CD14-positive monocyte (primary cell): ENCODE measurements around the gene SLC26A11. TPM values are rescaled to one million over a fixed set of nuclear protein-coding genes. Genes with fewer than 3 reads are reported as not detected.

Experiments
- DNase-seq, 3 donors: peaks; one replicate each; pipeline ENCODE4 v3.0.0-alpha.2; 2011 to 2022
- H2AFZ ChIP-seq: 2 replicates; pipeline ENCODE4 v1.6.0; 2012; ENCODE audit warnings: mild to moderate bottlenecking, low read depth, low read length, inconsistent platforms; ENCODE audit not compliant: insufficient read depth, poor library complexity, severe bottlenecking
- H3K27ac ChIP-seq, 2 donors: 1 replicate in 1 of 2; 2 replicates in 1 of 2; pipeline ENCODE4 v1.5.1; 2012 to 2013; ENCODE audit warnings: low read length in 2 of 2, control low read depth in 1 of 2, inconsistent platforms in 1 of 2, low read depth in 1 of 2, mild to moderate bottlenecking in 1 of 2
- H3K27me3 ChIP-seq, 2 donors: one replicate each; pipeline versions ENCODE4 v1.6.0 to v1.6.1; 2011 to 2013; ENCODE audit warnings: low read length in 2 of 2; ENCODE audit not compliant: control insufficient read depth in 2 of 2, insufficient read depth in 2 of 2
- H3K36me3 ChIP-seq, 2 donors: replicated peaks in 1 of 2; 1 replicate in 1 of 2; 2 replicates in 1 of 2; pipeline versions ENCODE4 v1.5.1 to v1.6.1; 2012 to 2013; ENCODE audit warnings: low read length in 2 of 2, control low read depth in 1 of 2, inconsistent platforms in 1 of 2, mild to moderate bottlenecking in 1 of 2; ENCODE audit not compliant: insufficient read depth in 2 of 2, control insufficient read depth in 1 of 2
- H3K4me1 ChIP-seq, 2 donors: 1 replicate in 1 of 2; 2 replicates in 1 of 2; pipeline versions ENCODE4 v1.5.1 to v1.6.1; 2012 to 2013; ENCODE audit warnings: low read length in 2 of 2, control low read depth in 1 of 2, inconsistent platforms in 1 of 2, mild to moderate bottlenecking in 1 of 2, moderate library complexity in 1 of 2; ENCODE audit not compliant: insufficient read depth in 2 of 2, control insufficient read depth in 1 of 2
- H3K4me2 ChIP-seq: replicated peaks from 2 replicates; pipeline ENCODE3; 2012; ENCODE audit warnings: low read length, moderate library complexity, mild to moderate bottlenecking; ENCODE audit not compliant: poor library complexity, severe bottlenecking; ENCODE audit errors: extremely low read depth
- H3K4me3 ChIP-seq, 3 experiments: fragments of 200-600 bp in 1 of 3; sonication (generic) in 1 of 3; replicated peaks in 1 of 3; 1 replicate in 2 of 3; 2 replicates in 1 of 3; pipeline ENCODE4 v1.5.1; 2011 to 2013; ENCODE audit warnings: low read length in 3 of 3, mild to moderate bottlenecking in 3 of 3, control low read depth in 2 of 3, low read depth in 2 of 3, inconsistent platforms in 1 of 3, moderate library complexity in 1 of 3
- H3K79me2 ChIP-seq: 2 replicates; pipeline ENCODE4 v1.6.0; 2012; ENCODE audit warnings: mild to moderate bottlenecking, control low read depth, inconsistent platforms, low read length, moderate library complexity; ENCODE audit not compliant: insufficient read depth
- H3K9ac ChIP-seq: 2 replicates; pipeline ENCODE4 v1.6.0; 2017; ENCODE audit warnings: low read length, mild to moderate bottlenecking; ENCODE audit not compliant: insufficient read depth, poor library complexity, severe bottlenecking
- H3K9me3 ChIP-seq, 2 donors: replicated peaks in 1 of 2; 1 replicate in 1 of 2; 2 replicates in 1 of 2; pipeline versions ENCODE4 v1.5.1 to v1.6.1; 2012 to 2013; ENCODE audit warnings: low read length in 2 of 2, control low read depth in 1 of 2; ENCODE audit not compliant: control insufficient read depth in 1 of 2, insufficient read depth in 1 of 2
- H4K20me1 ChIP-seq: 2 replicates; pipeline ENCODE4 v1.6.0; 2012; ENCODE audit warnings: mild to moderate bottlenecking, low read length, control low read depth, moderate library complexity; ENCODE audit not compliant: insufficient read depth
- H3K27ac Mint-ChIP-seq, 7 donors: one replicate each; pipeline ENCODE4 v1.8.0; 2020; ENCODE audit warnings: mild to moderate bottlenecking in 7 of 7, mixed read lengths in 7 of 7, moderate library complexity in 6 of 7, inconsistent platforms in 2 of 7
- H3K27me3 Mint-ChIP-seq, 3 donors: one replicate each; pipeline ENCODE4 v1.8.0; 2021 to 2022; ENCODE audit warnings: low read depth in 3 of 3, mild to moderate bottlenecking in 3 of 3, mixed read lengths in 3 of 3, moderate library complexity in 3 of 3, inconsistent platforms in 1 of 3
- H3K36me3 Mint-ChIP-seq, 2 donors: one replicate each; pipeline ENCODE4 v1.8.0; 2020; ENCODE audit warnings: mixed read lengths in 2 of 2, inconsistent platforms in 1 of 2, mild to moderate bottlenecking in 1 of 2
- H3K4me1 Mint-ChIP-seq: one replicate; pipeline ENCODE4 v1.8.0; 2020; ENCODE audit warnings: mild to moderate bottlenecking, mixed read lengths
- H3K4me3 Mint-ChIP-seq, 2 donors: one replicate each; pipeline ENCODE4 v1.8.0; 2020; ENCODE audit warnings: mild to moderate bottlenecking in 2 of 2, mixed read lengths in 2 of 2, moderate library complexity in 1 of 2
- H3K9me3 Mint-ChIP-seq, 7 donors: one replicate each; pipeline ENCODE4 v1.8.0; 2020 to 2022; ENCODE audit warnings: mixed read lengths in 7 of 7, mild to moderate bottlenecking in 6 of 7, moderate library complexity in 6 of 7, inconsistent platforms in 2 of 7
- WGBS: methylation state at CpG from one replicate; pipeline ENCODE4 v1.1.5; 2013; ENCODE audit warnings: missing lambda C conversion rate; ENCODE audit not compliant: insufficient coverage; 5-methylcytosine and 5-hydroxymethylcytosine counted together
- intact Hi-C, 2 donors: fragments of 100-400 bp; cut with micrococcal nuclease; formaldehyde crosslinking; loops; one replicate each; pipeline versions ENCODE4 v1.15.0 to v1.15.1; 2023
- polyA plus RNA-seq, 3 donors: library from polyadenylated mRNA; depleted of rRNA in 1 of 3; unstranded in 2 of 3; stranded (reverse) in 1 of 3; fragments of 300-500 nt in 2 of 3; fragments of >200 nt in 1 of 3; fragmentation: Illumina TruSeq in 2 of 3; gene quantifications; 1 replicate in 2 of 3; 2 replicates in 1 of 3; pipeline ENCODE4 v1.2.3, GENCODE V29; 2012 to 2021
- TF ChIP-seq, protein P1 (sequence below): fragments of 200-600 bp; IDR thresholded peaks from one replicate; pipeline ENCODE4 v1.8.0; 2022; ENCODE audit warnings: antibody characterized with exemption, mild to moderate bottlenecking

The SLC26A11 gene
- polyA plus RNA-seq, 3 donors, result 1.8 to 29.7 (median 2.6) TPM

DNA sequence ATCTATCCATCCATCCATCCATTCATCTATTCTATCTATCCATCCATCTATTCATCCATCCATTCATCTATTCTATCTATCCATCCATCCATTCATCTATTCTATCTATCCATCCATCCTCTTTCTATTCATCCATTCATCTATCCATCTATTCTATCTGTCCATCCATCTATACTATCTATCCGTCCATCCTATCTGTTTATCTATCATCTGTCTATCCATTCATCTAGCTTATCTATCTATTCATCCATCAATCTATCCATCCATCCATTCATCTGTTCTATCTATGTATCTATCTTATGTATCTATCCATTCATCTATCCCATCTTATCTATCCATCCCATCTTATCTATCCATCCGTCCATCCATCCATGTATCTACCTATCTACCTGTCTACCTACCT lies 49.2 kb downstream of the SLC26A11 start:
- Histone ChIP-seq H3K4me2 (no peak overlapping the region), H3K27ac (no peak overlapping the region), H3K4me1 (peaks cover 10 to 20% of the 10 kb centered on the region in 2 donors), H3K9me3 (no peaks in the 10 kb centered on the region), H3K27me3 (no peaks in the 10 kb centered on the region), H4K20me1 (peaks cover 100% of the 10 kb centered on the region), H3K9ac (no peak overlapping the region), H2AFZ (no peak overlapping the region), H3K36me3 (peaks cover 56 to 82% of the 10 kb centered on the region in 2 donors), H3K4me3 (no peak overlapping the region), H3K79me2 (peaks cover 96% of the 10 kb centered on the region)
- Mint-ChIP-seq H3K4me1 (peaks cover 30% of the 10 kb centered on the region), H3K4me3 (no peak overlapping the region), H3K36me3 (peaks cover 32 to 49% of the 10 kb centered on the region in 2 donors), H3K27ac (no peak overlapping the region), H3K27me3 (peaks cover 0 to 4% (median 0%) of the 10 kb centered on the region in 3 donors), H3K9me3 (peaks cover 0 to 2% (median 0%) of the 10 kb centered on the region in 7 donors)
- WGBS, result 100% methylated on average over 1 of the region's 2 CpGs
- TF ChIP-seq, protein P1, sequence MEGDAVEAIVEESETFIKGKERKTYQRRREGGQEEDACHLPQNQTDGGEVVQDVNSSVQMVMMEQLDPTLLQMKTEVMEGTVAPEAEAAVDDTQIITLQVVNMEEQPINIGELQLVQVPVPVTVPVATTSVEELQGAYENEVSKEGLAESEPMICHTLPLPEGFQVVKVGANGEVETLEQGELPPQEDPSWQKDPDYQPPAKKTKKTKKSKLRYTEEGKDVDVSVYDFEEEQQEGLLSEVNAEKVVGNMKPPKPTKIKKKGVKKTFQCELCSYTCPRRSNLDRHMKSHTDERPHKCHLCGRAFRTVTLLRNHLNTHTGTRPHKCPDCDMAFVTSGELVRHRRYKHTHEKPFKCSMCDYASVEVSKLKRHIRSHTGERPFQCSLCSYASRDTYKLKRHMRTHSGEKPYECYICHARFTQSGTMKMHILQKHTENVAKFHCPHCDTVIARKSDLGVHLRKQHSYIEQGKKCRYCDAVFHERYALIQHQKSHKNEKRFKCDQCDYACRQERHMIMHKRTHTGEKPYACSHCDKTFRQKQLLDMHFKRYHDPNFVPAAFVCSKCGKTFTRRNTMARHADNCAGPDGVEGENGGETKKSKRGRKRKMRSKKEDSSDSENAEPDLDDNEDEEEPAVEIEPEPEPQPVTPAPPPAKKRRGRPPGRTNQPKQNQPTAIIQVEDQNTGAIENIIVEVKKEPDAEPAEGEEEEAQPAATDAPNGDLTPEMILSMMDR, result no peak
- intact Hi-C loops, result no loop called here
- DNase-seq, result no peak

DNA sequence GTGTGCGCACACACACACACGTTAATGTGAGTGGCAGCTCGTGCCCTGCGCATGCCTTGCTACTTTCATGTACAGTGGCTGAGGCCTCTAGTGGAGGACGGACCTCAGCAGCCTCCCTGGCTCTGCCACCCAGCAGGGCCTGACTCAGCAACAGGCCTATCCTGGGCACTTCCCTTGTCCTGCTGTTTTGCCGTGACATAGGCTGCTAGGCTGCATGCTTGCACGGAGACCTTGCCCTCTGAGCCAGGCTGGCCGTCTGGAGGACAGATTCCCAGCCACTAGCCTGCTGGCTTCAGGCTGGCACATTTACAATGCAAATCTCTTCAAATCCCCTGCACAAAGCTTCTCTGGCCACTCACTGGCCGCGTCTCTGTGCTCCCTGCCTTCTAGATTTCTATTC lies 49.9 kb downstream of the SLC26A11 start:
- H3K4me3 ChIP-seq, result no peak overlapping the region
- no peak overlapping the region for H2AFZ ChIP-seq
- no peak overlapping the region for H3K4me3 Mint-ChIP-seq
- H3K9me3 ChIP-seq, result no peaks in the 10 kb centered on the region
- H3K4me1 ChIP-seq, result peaks cover 3 to 13% of the 10 kb centered on the region in 2 donors
- peaks cover 89% of the 10 kb centered on the region for H3K79me2 ChIP-seq
- no peak overlapping the region for H3K4me2 ChIP-seq
- H3K9ac ChIP-seq, result no peak overlapping the region
- 93% methylated on average over 10 of the region's 10 CpGs for WGBS
- TF ChIP-seq, protein P1, result no peak
- peaks cover 35 to 51% of the 10 kb centered on the region in 2 donors for H3K36me3 Mint-ChIP-seq
- no peak overlapping the region for H3K27ac ChIP-seq
- H3K9me3 Mint-ChIP-seq, result peaks cover 0 to 2% (median 0%) of the 10 kb centered on the region in 7 donors
- H3K27me3 Mint-ChIP-seq, result peaks cover 0 to 3% (median 0%) of the 10 kb centered on the region in 3 donors
- H3K4me1 Mint-ChIP-seq, result peaks cover 23% of the 10 kb centered on the region
- no peaks in the 10 kb centered on the region for H3K27me3 ChIP-seq
- intact Hi-C loops, result no loop called here
- peak overlapping the region in 2 of 7 donors; percentile 12 to 69 for H3K27ac Mint-ChIP-seq
- DNase-seq, result no peak
- H3K36me3 ChIP-seq, result peaks cover 57 to 86% of the 10 kb centered on the region in 2 donors
- H4K20me1 ChIP-seq, result peaks cover 98% of the 10 kb centered on the region
